ENCODE measurements around the gene CRELD2. TPM values are rescaled to one million over a fixed set of nuclear protein-coding genes. Genes with fewer than 3 reads are reported as not detected.

CRELD2 gene
- total and polyA plus RNA-seq, 2 of the 8 experiments (the other 6 are each of a cell fraction or from before 2014, with no cell fraction given): 24.5 to 36.6 TPM

GRCh38 chr22:49953680-49954344 is 35.4 kb downstream of the CRELD2 start:
- H3K27ac ChIP-seq (ENCODE audit: low read depth, low read length): no peak overlapping the region; the same call in 1 of the 2 replicates
- no peaks in the 10 kb centered on the region for H3K36me3 ChIP-seq (ENCODE audit: control insufficient read depth in 2 of 4, insufficient read depth in 4 of 4, low read length in 3 of 4)
- peaks cover 0 to 19% (median 7%) of the 10 kb centered on the region in 4 experiments; a peak in 5 of 7 replicates for H3K4me1 ChIP-seq (replicated peaks in 1 of 4; ENCODE audit: control insufficient read depth in 3 of 4, insufficient read depth in 4 of 4, low read length in 3 of 4)
- H3K18ac ChIP-seq (ENCODE audit: extremely low read depth, low read length): no peak overlapping the region
- H3K9ac ChIP-seq (replicated peaks in 1 of 4; ENCODE audit: extremely low read depth in 1 of 4, low read depth in 3 of 4, low read length in 3 of 4): no peak overlapping the region
- FAIRE-seq (no peak), DNase-seq (ENCODE audit: low read depth in 1 of 2, low spot score in 2 of 2) (no peak)
- H2BK5ac ChIP-seq (ENCODE audit: low read depth, low read length): no peak overlapping the region
- no peak overlapping the region for H2AFZ ChIP-seq (ENCODE audit: low read length)
- H2BK20ac ChIP-seq (ENCODE audit: low read length): no peak overlapping the region
- H3K79me1 ChIP-seq (ENCODE audit: low read depth, low read length): no peaks in the 10 kb centered on the region
- no peaks in the 10 kb centered on the region for H3K79me2 ChIP-seq (ENCODE audit: control insufficient read depth in 1 of 2, insufficient read depth in 2 of 2, low read length in 2 of 2)
- no peak overlapping the region for H3K56ac ChIP-seq (replicated peaks; ENCODE audit: insufficient read length, low read depth, low read length)
- no peak overlapping the region for H3K4ac ChIP-seq (replicated peaks; ENCODE audit: insufficient read length, low read depth, low read length)
- no peak overlapping the region for H2AK5ac ChIP-seq (ENCODE audit: low read depth, low read length)
- H4K8ac ChIP-seq (ENCODE audit: extremely low read depth, insufficient read depth, low read length): peak overlapping the region; percentile 25; the same call in 1 of the 2 replicates
- H2BK12ac ChIP-seq (ENCODE audit: low read depth, low read length): 0 out of 2 replicates have a peak overlapping the region, but pooled peaks have one; percentile 9
- no peak overlapping the region for H4K5ac ChIP-seq (ENCODE audit: insufficient read length, low read depth, low read length)
- H3K23ac ChIP-seq (ENCODE audit: insufficient read length): no peak overlapping the region
- no peak overlapping the region for H3K4me2 ChIP-seq (ENCODE audit: insufficient read depth in 1 of 2, low read depth in 2 of 2, low read length in 2 of 2)
- H4K20me1 ChIP-seq (replicated peaks in 1 of 2; ENCODE audit: control insufficient read depth in 1 of 2, insufficient read depth in 2 of 2, low read length in 2 of 2): peaks cover 0 to 2% of the 10 kb centered on the region in 2 experiments
- POLR2A ChIA-PET (ENCODE audit: partially characterized antibody): interaction anchor here (1.3 kb wide), 1 partner anchor 15 kb away, joined by 3 read pairs; no protein-coding TSS in a partner anchor
- WGBS, 2 experiments (ENCODE audit: extremely low coverage in 1 of 2, insufficient coverage in 1 of 2, insufficient read length in 1 of 2, insufficient replicate concordance in 2 of 2, low coverage in 1 of 2, low lambda C conversion rate in 2 of 2, missing lambda C conversion rate in 1 of 2): 86% methylated on average over 15 of the region's 18 CpGs; no CpG with 5 or more reads in 1 of the 2 experiments
- no peak overlapping the region for H2BK120ac ChIP-seq (replicated peaks; ENCODE audit: low read depth, low read length)
- no peak overlapping the region for H2BK15ac ChIP-seq (ENCODE audit: low read length)
- no peaks in the 10 kb centered on the region for H3K9me3 ChIP-seq (ENCODE audit: insufficient read depth in 2 of 2, low read depth in 1 of 2, low read length in 1 of 2)
- H3K23me2 ChIP-seq (ENCODE audit: low read depth, low read length): no peaks in the 10 kb centered on the region
- no peak overlapping the region for H3K14ac ChIP-seq (ENCODE audit: insufficient read length)
- H3K27me3 ChIP-seq (replicated peaks in 1 of 4; ENCODE audit: control insufficient read depth in 3 of 4, extremely low read depth in 1 of 4, insufficient read depth in 3 of 4, low read length in 3 of 4): no peaks in the 10 kb centered on the region; a peak in 1 of 7 replicates
- no peak overlapping the region for H4K91ac ChIP-seq (replicated peaks; ENCODE audit: insufficient read length, low read length)
- CTCF ChIA-PET (ENCODE audit: partially characterized antibody): interaction anchor here (0.6 kb wide), 2 partner anchors 18 to 26 kb away, joined by 3 to 4 read pairs; no protein-coding TSS in a partner anchor
- no peak overlapping the region for H3K4me3 ChIP-seq (ENCODE audit: extremely low read depth in 1 of 4, insufficient read depth in 2 of 4, low read depth in 3 of 4, low read length in 4 of 4)
- TF ChIP-seq POLR2AphosphoS5 (IDR thresholded peaks at IDR 0.05; ENCODE audit: low read depth, low read length) (no peak), TCF12 (IDR thresholded peaks at IDR 0.05; ENCODE audit: low read depth, low read length) (no peak), EP300 (IDR thresholded peaks at IDR 0.05; ENCODE audit: borderline replicate concordance in 1 of 2, low read depth in 2 of 2, low read length in 2 of 2) (no peak), BACH1 (IDR thresholded peaks at IDR 0.05; ENCODE audit: low read length) (no peak), GABPA (IDR thresholded peaks at IDR 0.05; ENCODE audit: borderline replicate concordance, insufficient read depth, low read length) (no peak), CTCF (IDR thresholded peaks at IDR 0.05; ENCODE audit: control extremely low read depth in 1 of 3, insufficient read depth in 1 of 3, low read depth in 1 of 3, low read length in 3 of 3) (no peak), CBX8 (IDR thresholded peaks at IDR 0.05; ENCODE audit: borderline replicate concordance, low read depth, low read length) (no peak), POU5F1 (IDR thresholded peaks at IDR 0.05; ENCODE audit: low read depth, low read length) (no peak), SP2 (IDR thresholded peaks at IDR 0.05; ENCODE audit: low read length) (no peak)
